Measurements from ENCODE around the gene VAV2. TPM values are rescaled to one million over a fixed set of nuclear protein-coding genes. Genes with fewer than 3 reads are reported as not detected.

The VAV2 gene
- total and polyA plus RNA-seq, 2 experiments from 2014 or later = 10.8 to 15.3 TPM

- Histone ChIP-seq H3K9me3 (ENCODE audit: low read depth) (no peaks in the 10 kb centered on the region), H3K27ac (no peak overlapping the region), H3K4me1 (ENCODE audit: low read depth) (peaks cover 10% of the 10 kb centered on the region), H3K4me3 (no peak overlapping the region), H3K27me3 (no peaks in the 10 kb centered on the region), H3K36me3 (no peaks in the 10 kb centered on the region)
- peak in 1 of 2 donors; percentile 38 for DNase-seq (ENCODE audit: low read depth in 1 of 2, low spot score in 1 of 2)
- TF ChIP-seq CTCF (IDR thresholded peaks at IDR 0.05; ENCODE audit: low read depth, low read length) = no peak
Observed at GRCh38 chr9:133842174-133842573, 149.9 kb downstream of the VAV2 start.

GRCh38 chr9:133841167-133841812 is 150.8 kb downstream of the VAV2 start:
- no peak overlapping the region for H3K4me3 ChIP-seq
- no peaks in the 10 kb centered on the region for H3K9me3 ChIP-seq (ENCODE audit: low read depth)
- DNase-seq (ENCODE audit: low read depth in 1 of 2, low spot score in 1 of 2) = no peak
- TF ChIP-seq CTCF (IDR thresholded peaks at IDR 0.05; ENCODE audit: low read depth, low read length) = no peak
- no peaks in the 10 kb centered on the region for H3K36me3 ChIP-seq
- peaks cover 10% of the 10 kb centered on the region for H3K4me1 ChIP-seq (ENCODE audit: low read depth)
- no peaks in the 10 kb centered on the region for H3K27me3 ChIP-seq
- no peak overlapping the region for H3K27ac ChIP-seq

GRCh38 chr9:133839822-133840329 is 152.2 kb downstream of the VAV2 start:
- no peak overlapping the region for H3K27ac ChIP-seq
- peak in 1 of 2 donors; percentile 62 for DNase-seq (ENCODE audit: low read depth in 1 of 2, low spot score in 1 of 2)
- no peak for TF ChIP-seq CTCF (IDR thresholded peaks at IDR 0.05; ENCODE audit: low read depth, low read length)
- no peaks in the 10 kb centered on the region for H3K27me3 ChIP-seq
- peaks cover 10% of the 10 kb centered on the region for H3K4me1 ChIP-seq (ENCODE audit: low read depth)
- H3K9me3 ChIP-seq (ENCODE audit: low read depth) = no peaks in the 10 kb centered on the region
- H3K36me3 ChIP-seq = no peaks in the 10 kb centered on the region
- H3K4me3 ChIP-seq = no peak overlapping the region

- Histone ChIP-seq H3K27me3 (no peaks in the 10 kb centered on the region), H3K4me1 (ENCODE audit: low read depth) (peaks cover 5% of the 10 kb centered on the region), H3K9me3 (ENCODE audit: low read depth) (no peaks in the 10 kb centered on the region), H3K36me3 (no peaks in the 10 kb centered on the region), H3K27ac (no peak overlapping the region), H3K4me3 (no peak overlapping the region)
- no peak for DNase-seq (ENCODE audit: low read depth in 1 of 2, low spot score in 1 of 2)
- no peak for TF ChIP-seq CTCF (IDR thresholded peaks at IDR 0.05; ENCODE audit: low read depth, low read length)
Observed at GRCh38 chr9:133838859-133839507, 153.1 kb downstream of the VAV2 start.

GRCh38 chr9:133837627-133838597 is 154.2 kb downstream of the VAV2 start:
- no peak for DNase-seq (ENCODE audit: low read depth in 1 of 2, low spot score in 1 of 2)
- H3K4me3 ChIP-seq = no peak overlapping the region
- no peaks in the 10 kb centered on the region for H3K27me3 ChIP-seq
- TF ChIP-seq CTCF (IDR thresholded peaks at IDR 0.05; ENCODE audit: low read depth, low read length) = no peak
- no peaks in the 10 kb centered on the region for H3K36me3 ChIP-seq
- no peak overlapping the region for H3K27ac ChIP-seq
- H3K9me3 ChIP-seq (ENCODE audit: low read depth) = no peaks in the 10 kb centered on the region
- no peaks in the 10 kb centered on the region for H3K4me1 ChIP-seq (ENCODE audit: low read depth)

Measured in cardiac muscle cell (in vitro differentiated cells and primary cell).